Stimulated activated memory B cell treated with anti-CD40 and anti-IgM and Interleukin-4, amounts not matched to agents 10 μg/mL and 1 μg/mL and 100 μg/mL, for 72 hours (primary cell): ENCODE data around the gene BUB1B.
A peak's percentile ranks its signal among the peaks of the same experiment; 100 is the strongest.

Source experiments
- ATAC-seq: fragments of 150-1000 bp; cut with Tn5 transposase; 2 replicates; pipeline ENCODE4 v1.10.0; 2021
- H3K27ac Mint-ChIP-seq: one replicate; pipeline ENCODE4 v1.8.0; 2022; ENCODE audit warnings: mild to moderate bottlenecking, mixed read lengths
- H3K27me3 Mint-ChIP-seq: one replicate; pipeline ENCODE4 v1.8.0; 2022; ENCODE audit warnings: mixed read lengths
- H3K36me3 Mint-ChIP-seq: one replicate; pipeline ENCODE4 v1.8.0; 2022; ENCODE audit warnings: mixed read lengths
- H3K4me1 Mint-ChIP-seq: one replicate; pipeline ENCODE4 v1.8.0; 2022; ENCODE audit warnings: mixed read lengths
- H3K4me3 Mint-ChIP-seq: one replicate; pipeline ENCODE4 v1.8.0; 2022; ENCODE audit warnings: mild to moderate bottlenecking, moderate library complexity, mixed read lengths
- H3K9me3 Mint-ChIP-seq: one replicate; pipeline ENCODE4 v1.8.0; 2022; ENCODE audit warnings: mixed read lengths

BUB1B gene

DNA sequence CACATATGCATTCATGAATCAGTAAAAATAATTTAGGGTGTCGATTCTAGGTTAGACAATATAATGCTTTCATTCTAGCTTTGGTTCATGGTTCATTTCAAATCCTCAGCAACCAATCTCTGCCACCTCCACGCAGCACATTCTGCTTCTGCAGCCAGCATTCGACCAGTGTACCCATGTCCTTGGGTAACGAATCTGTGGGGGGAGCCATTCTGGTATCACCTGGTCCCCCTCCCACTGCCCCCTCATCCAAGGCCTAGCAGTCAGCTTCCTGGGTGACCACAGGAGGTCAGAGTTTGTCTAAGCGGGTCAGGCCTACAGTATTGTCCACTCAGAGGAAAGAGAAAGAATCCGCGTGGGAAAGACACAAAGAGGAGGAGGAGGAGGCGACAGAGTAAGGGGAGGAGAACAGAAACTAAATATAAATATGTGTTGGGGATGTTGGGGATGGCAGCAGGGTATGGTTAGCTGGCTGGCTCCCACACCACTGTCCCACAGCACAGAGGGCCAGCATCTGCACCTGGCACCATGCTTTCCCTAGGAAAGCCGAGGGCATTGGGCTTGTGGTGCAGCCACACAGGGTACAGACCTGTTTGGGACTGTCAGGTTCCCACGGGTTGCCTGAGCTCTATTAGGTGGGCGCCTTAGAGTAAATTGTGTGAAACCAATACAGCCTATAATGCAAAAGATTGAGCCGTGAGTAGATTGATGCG is 90.1 kb downstream of the BUB1B start:
- Mint-ChIP-seq H3K4me3 (no peak overlapping the region), H3K9me3 (no peaks in the 10 kb centered on the region), H3K27ac (no peak overlapping the region), H3K4me1 (peaks cover 10% of the 10 kb centered on the region), H3K27me3 (peaks cover 39% of the 10 kb centered on the region), H3K36me3 (no peaks in the 10 kb centered on the region)
- no peak for ATAC-seq

DNA sequence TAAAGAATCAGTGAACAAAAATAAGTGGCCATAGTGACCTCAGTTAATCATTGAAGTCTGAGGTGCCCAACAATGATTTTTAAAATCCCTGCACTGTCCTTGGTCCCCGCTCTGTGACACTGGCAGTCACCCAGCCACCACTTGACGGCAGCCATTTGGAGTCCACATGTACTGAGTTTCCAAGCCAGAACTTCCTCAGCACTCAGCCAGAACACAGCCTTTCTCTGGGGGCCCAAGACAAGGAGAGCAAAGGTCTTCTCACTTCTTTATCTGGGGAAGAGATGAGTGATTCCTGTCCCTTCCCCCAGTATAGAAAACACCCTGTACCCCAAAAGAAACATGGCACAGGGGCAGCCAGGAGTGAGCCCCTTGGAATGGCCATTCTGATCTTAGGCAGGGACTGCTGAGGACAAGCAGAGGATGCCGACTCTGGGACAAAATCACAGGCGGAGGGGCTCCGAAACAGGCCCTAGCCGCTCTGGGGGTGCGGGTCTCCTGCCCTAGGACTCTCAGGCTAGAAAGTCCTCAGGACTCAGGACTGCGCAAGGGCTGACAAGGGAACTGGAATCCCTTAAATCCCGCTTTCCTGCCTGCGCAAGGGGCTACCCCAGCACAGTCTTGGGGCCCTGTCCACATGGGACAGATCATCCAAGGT is 90.7 kb downstream of the BUB1B start:
- Mint-ChIP-seq H3K27ac (no peak overlapping the region), H3K4me3 (no peak overlapping the region), H3K4me1 (peaks cover 10% of the 10 kb centered on the region), H3K27me3 (peaks cover 39% of the 10 kb centered on the region), H3K9me3 (no peaks in the 10 kb centered on the region), H3K36me3 (no peaks in the 10 kb centered on the region)
- no peak for ATAC-seq

DNA sequence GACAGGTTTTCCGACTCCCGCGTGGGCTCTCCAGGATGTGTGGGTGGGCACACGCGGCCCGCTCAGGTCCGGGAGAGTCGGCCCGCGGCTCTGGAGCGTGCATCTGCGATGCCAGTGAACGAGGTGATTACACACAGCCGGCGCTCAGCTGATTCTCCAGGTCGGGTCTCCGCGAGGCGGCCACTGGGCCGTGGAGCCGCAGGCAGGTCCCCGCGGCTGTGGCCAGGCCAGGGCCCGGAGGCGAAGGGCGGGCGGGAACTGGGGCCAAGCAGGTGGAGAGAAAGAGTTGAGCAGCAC is 91.2 kb downstream of the BUB1B start:
- peak overlapping the region; percentile 29 for H3K4me3 Mint-ChIP-seq
- no peaks in the 10 kb centered on the region for H3K9me3 Mint-ChIP-seq
- peaks cover 10% of the 10 kb centered on the region for H3K4me1 Mint-ChIP-seq
- H3K27ac Mint-ChIP-seq = no peak overlapping the region
- no peak for ATAC-seq
- no peaks in the 10 kb centered on the region for H3K36me3 Mint-ChIP-seq
- H3K27me3 Mint-ChIP-seq = peaks cover 39% of the 10 kb centered on the region

DNA sequence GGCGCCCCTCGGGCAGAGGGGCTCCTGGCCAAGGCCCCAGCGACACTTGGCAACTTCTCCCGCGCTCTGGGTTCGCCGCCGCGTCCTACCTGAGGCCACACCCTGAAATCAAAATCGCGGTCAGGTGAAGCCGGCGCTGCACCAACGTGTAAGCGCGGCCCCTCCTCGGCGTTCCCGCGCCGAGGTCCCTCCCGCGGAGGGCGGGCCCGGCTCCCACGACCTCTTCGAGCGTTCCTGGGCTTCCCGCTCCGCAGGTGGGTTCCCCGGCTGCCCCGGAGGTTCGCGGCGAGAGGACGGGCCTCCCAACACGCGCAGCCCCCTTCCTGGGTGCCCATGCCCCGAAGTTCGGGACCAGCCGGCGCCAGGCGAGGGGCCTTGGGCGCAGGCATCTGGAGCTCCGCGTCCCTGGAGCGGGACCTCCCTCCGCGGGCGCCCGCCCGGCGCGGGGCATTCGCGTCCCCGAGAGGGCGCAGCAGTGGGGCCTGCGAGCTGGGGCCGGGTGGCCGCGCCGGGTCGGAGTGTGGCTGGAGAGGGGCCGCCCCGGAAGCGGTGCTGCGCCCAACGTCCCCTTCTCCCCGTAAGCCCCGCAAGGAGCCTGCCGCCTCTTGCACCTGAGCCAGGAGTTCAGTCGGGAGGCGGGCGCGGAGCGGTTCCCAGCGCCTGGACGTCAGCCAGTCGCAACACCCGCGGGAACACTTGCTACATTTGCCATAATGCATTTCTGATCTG is 91.7 kb downstream of the BUB1B start:
- Mint-ChIP-seq H3K36me3 (no peaks in the 10 kb centered on the region), H3K27me3 (peaks cover 39% of the 10 kb centered on the region), H3K4me1 (peaks cover 10% of the 10 kb centered on the region), H3K4me3 (peak overlapping the region; percentile 75), H3K27ac (peak overlapping the region; percentile 61), H3K9me3 (no peaks in the 10 kb centered on the region)
- ATAC-seq = peak; percentile 62

DNA sequence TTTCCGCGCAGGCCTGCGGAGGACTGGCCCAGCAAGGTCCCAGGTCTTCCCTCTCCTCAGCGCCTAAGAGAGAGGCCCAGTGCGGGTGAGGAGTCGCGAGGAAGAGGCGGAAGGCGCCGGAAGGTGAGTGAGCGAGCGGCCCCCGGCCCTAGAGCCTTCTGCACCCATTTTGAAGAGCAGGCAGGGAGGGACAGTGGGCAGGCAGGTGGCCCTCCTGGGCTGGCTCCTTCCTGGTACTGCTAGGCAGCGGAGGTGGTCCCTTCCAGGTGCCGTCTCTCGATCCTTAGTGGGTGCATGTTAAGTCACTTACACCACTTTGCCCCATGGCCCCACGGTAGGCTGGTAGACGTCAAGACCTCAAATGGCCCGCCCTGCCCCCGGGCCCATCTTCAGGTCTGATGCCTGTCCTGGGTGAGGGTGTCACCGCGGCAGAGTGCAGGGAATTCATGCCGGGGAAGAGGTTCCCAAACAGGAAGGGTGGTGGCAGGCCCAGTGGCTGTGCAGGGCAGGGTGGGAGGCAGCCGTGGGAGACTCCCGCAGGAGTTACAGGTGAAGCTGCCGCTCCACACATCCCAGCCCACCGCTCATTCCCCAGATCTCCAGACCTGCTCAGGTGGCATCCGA is 92.4 kb downstream of the BUB1B start:
- peaks cover 39% of the 10 kb centered on the region for H3K27me3 Mint-ChIP-seq

DNA sequence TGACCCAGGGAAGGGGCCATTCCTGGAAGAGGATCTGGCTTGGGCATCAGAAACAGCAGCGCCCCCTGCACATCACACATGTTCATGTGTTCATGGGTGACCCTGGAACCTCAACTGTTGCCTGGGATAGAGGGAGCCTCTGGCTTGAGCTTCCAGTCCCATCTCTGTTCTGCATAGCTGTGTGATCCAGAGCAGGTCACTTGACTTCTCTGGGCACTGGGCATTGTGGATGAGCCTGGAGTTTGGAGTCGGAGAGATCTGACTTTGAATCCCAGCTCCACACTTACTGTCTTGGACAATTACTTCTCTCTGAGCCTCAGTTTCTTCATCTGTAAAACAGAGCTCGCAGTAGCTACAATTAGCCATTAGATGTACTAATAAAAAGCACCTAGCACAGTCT is 93.6 kb downstream of the BUB1B start:
- Mint-ChIP-seq H3K4me1 (peaks cover 10% of the 10 kb centered on the region), H3K4me3 (no peak overlapping the region), H3K9me3 (no peaks in the 10 kb centered on the region), H3K36me3 (no peaks in the 10 kb centered on the region), H3K27me3 (peaks cover 39% of the 10 kb centered on the region), H3K27ac (no peak overlapping the region)
- no peak for ATAC-seq

More for the DNA sequence above, 92.4 kb downstream of the BUB1B start:
- H3K27ac Mint-ChIP-seq = peak overlapping the region; percentile 61
- ATAC-seq = no peak
- peak overlapping the region; percentile 75 for H3K4me3 Mint-ChIP-seq
- peaks cover 10% of the 10 kb centered on the region for H3K4me1 Mint-ChIP-seq
- H3K9me3 Mint-ChIP-seq = no peaks in the 10 kb centered on the region
- no peaks in the 10 kb centered on the region for H3K36me3 Mint-ChIP-seq

DNA sequence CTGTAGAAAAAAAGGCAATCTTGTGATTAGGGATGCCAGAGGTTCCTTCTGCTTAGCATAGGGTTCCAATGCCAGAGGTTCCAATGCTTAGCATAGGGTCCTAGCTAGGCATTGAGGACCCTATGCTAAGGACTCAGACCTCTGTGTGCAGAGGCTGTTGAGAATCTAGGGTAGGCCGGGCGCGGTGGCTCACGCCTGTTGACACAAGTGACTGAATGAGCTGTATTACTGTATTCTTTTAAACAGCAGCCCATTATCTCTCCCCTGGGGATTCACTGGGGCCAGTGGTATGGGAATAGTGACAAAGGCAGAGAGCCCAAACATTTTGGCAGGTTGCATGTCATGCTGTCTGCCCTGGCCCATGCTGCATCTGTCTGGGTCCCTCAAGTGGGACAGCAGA is 94.2 kb downstream of the BUB1B start:
- Mint-ChIP-seq H3K36me3 (no peaks in the 10 kb centered on the region), H3K4me1 (peaks cover 10% of the 10 kb centered on the region), H3K4me3 (no peak overlapping the region), H3K27ac (no peak overlapping the region), H3K9me3 (no peaks in the 10 kb centered on the region), H3K27me3 (peaks cover 39% of the 10 kb centered on the region)
- ATAC-seq = no peak

DNA sequence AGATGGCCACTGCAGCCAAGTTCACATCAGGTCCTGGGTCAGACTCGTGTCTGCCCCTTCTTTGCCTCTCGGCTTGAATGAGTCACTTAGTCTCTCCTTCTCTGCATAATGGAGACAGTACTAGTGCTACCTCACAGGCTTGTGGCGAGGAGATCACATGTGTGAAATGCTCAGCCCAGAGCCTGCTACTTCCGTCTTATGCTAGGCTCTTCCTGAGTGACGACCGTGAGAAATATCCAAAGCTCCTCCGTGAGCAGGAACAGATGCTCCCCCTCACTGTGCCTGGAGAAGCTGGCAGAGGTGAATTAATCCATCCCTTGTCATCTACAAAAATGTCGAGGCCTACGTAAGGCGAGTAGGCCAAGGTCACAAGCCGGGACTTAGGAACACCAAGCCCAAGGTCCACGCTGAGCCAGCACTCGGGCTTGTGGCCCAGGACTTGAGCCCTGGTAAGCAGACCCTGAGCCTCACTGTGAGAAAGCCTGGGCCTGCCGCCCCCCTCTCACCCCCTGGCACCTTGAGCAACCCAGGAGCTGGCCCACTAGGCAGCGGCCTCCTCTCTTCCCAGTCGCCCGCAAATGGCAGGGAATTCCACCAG is 95.9 kb downstream of the BUB1B start:
- Mint-ChIP-seq H3K36me3 (no peaks in the 10 kb centered on the region), H3K9me3 (no peaks in the 10 kb centered on the region), H3K4me1 (peaks cover 10% of the 10 kb centered on the region), H3K27ac (no peak overlapping the region), H3K4me3 (no peak overlapping the region), H3K27me3 (peaks cover 26% of the 10 kb centered on the region)
- ATAC-seq = no peak

DNA sequence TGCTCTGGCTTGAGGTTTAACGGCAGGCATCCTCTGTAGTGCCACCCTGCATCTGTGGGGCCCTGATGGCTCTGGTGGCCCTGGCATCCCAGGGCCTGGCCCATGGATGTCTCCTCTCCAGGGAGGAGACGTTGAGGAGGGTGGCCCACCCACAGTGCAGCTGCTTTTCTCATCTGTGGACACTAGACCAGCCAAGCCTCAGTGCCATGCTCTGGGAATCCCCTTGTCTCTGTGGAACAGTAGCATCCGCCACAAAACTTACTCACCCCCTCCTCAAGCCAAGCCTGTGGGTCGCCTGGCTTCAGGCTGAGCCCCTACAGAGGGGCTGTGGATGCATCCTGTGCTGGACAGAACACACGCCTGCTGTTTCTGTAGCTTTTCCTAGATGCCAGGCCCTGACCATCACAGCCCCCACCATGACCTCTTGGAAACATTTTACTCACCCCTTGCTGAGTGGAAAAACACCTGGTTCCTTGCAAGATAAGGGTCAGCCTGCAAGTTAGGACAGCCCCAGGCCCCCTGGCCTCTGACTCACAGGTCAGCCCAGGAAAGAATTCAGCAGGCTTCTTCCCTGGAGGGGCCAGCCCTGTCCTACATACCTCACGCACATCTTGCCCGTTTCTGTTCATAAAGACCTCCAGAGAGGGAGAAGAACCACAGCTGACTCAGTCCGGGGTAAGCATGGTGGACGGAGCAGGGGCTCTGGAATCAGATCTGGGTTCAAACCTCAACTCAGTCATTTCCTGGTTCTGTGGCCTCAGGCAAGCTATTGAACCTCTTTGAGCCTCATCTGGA is 97.0 kb downstream of the BUB1B start:
- Mint-ChIP-seq H3K27ac (no peak overlapping the region), H3K9me3 (no peaks in the 10 kb centered on the region), H3K4me3 (no peak overlapping the region), H3K4me1 (peaks cover 9% of the 10 kb centered on the region), H3K27me3 (peaks cover 23% of the 10 kb centered on the region), H3K36me3 (no peaks in the 10 kb centered on the region)
- ATAC-seq = no peak

DNA sequence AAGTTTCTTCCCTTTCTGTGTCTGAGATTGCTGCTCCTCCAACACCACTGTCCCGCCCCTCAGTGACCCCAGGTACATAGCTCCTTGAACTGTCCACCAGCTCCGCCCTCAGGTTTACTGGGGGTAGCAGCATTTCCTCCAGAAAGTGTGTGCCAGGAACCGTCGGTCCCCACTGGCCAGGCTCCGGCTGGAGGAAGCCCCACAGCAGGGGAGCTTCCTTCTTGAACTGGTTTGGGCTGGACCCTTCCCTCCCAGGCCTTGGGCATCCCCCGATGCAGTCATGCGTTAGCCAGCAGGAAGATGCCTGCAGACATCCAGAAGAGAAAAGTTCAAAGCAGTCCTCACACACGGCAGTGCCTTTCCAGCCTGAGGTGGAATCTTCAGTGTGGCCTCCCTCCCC is 97.7 kb downstream of the BUB1B start:
- Mint-ChIP-seq H3K9me3 (no peaks in the 10 kb centered on the region), H3K27ac (no peak overlapping the region), H3K4me3 (no peak overlapping the region), H3K27me3 (peaks cover 16% of the 10 kb centered on the region), H3K36me3 (no peaks in the 10 kb centered on the region), H3K4me1 (peaks cover 2% of the 10 kb centered on the region)
- no peak for ATAC-seq

DNA sequence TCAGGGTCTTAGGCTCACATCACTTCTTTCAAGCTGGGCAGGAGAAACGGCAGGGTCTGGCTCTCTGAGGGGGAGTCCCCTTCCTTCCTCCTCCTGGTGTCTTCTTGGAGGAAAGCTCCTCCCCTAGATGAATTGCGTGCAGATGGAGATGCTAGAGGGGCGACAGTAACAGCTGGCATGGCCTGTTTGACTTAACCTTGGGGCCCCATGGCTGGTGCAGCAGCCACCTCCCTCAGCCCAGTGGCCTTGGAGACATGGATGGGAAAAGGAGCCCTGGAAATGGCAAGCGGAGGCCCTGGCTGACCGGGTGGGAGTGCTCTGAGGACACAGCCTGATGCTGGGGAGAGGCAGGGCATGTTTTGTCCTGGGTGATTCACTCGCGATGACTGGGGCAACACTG is 98.2 kb downstream of the BUB1B start:
- H3K27me3 Mint-ChIP-seq = peaks cover 12% of the 10 kb centered on the region
- ATAC-seq = no peak
- H3K4me3 Mint-ChIP-seq = no peak overlapping the region
- H3K36me3 Mint-ChIP-seq = no peaks in the 10 kb centered on the region
- H3K4me1 Mint-ChIP-seq = no peaks in the 10 kb centered on the region
- no peak overlapping the region for H3K27ac Mint-ChIP-seq
- H3K9me3 Mint-ChIP-seq = no peaks in the 10 kb centered on the region

DNA sequence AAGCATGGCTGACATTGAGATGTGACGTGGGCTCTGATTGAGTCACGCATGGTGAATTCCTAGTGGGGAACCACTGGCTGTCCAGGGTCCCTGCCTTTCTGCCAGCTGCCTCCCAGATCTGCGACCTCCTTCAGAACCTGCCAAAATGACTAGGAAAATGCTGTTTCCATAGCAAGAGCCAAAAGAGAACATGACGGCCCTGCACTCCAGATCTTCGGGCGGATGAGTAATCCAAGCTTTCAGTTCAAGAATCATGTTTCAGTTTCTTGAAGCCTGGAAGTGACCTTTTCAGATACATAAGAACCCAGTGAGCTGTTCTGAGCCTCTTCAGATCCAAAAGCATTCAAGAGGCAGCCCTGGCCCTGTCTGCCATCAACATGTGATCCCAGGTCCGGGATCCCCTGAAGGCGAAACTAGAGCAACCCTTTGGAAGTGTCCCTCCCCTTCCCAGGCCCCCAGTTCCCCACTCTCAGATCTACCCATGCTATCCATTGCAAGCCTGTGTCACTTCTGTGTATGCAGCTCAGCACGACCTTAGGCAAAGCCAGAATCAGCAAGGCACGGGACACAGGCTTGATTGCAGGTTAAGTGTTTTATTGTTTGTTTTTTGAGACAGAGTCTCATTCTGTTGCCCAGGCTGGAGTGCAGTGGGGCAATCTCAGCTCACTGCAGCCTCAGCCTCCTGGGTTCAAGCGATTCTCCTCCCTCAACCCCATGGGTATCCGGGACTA is 102.3 kb downstream of the BUB1B start:
- Mint-ChIP-seq H3K27ac (no peak overlapping the region), H3K9me3 (no peaks in the 10 kb centered on the region), H3K4me3 (no peak overlapping the region), H3K27me3 (no peaks in the 10 kb centered on the region), H3K36me3 (no peaks in the 10 kb centered on the region), H3K4me1 (no peaks in the 10 kb centered on the region)
- ATAC-seq = no peak

DNA sequence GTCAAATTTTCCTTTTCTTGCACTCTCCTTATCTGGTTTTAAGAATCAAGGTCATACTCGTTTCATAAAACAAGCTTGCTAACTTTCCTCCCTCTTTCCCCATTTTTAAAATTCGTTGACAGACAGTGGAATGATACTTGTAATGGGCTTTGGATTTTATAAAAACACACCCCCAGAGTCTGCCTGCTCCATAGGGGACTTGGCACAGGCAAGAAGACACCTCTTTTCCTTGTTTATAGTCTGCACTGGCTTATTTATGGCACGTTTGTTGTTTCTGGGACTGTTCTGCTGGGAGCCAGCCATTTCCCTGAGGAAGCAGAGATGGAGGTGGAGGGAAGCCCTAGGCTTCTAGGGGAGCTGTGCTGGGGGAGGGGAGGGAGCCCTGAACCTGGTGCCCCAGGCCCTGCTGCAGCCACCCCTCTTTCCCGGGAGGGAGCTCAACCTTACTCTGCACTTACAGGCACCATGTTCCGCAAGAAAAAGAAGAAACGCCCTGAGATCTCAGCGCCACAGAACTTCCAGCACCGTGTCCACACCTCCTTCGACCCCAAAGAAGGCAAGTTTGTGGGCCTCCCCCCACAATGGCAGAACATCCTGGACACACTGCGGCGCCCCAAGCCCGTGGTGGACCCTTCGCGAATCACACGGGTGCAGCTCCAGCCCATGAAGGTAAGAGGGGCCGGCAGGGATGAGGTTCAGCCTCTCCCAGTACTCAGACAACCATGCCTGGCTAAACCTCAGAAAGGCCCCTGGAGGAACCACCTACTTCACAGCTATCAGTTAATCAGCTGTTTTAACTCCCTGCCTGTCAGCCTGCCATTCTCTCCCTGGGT is 103.7 kb downstream of the BUB1B start:
- Mint-ChIP-seq H3K27ac (no peak overlapping the region), H3K36me3 (no peaks in the 10 kb centered on the region), H3K9me3 (no peaks in the 10 kb centered on the region), H3K4me3 (no peak overlapping the region), H3K4me1 (no peaks in the 10 kb centered on the region), H3K27me3 (no peaks in the 10 kb centered on the region)
- ATAC-seq = no peak
